PC-9 (cell line): ENCODE measurements around the gene PIK3R6. TPM values are rescaled to one million over a fixed set of nuclear protein-coding genes. Genes with fewer than 3 reads are reported as not detected.
"Not testable (repeated sequence)": the region's sequence is repeated elsewhere in the genome, so short reads cannot be mapped to it uniquely, and the experiment has no call there.

ENCODE experiments used
- BruUV-seq: library from RNA; stranded (reverse); fragments of 400-500 nt; replicated peaks from 2 replicates; lab custom pipeline; 2021; lab: Mats Ljungman, UMichigan
- CTCF ChIA-PET: fragments of 300-600 bp; sonication (Branson Sonifier 250); formaldehyde crosslinking; loops from one replicate; lab custom pipeline; 2022; ENCODE audit warnings: antibody characterized with exemption; lab: Charles Lee
- POLR2A ChIA-PET: fragments of 300-600 bp; sonication (Branson Sonifier 250); formaldehyde crosslinking; loops from one replicate; lab custom pipeline; 2022; ENCODE audit warnings: antibody characterized with exemption; ENCODE audit not compliant: unreplicated experiment; lab: Charles Lee
- DNase-seq, 2 experiments: peaks; one replicate each; pipeline versions ENCODE4 v3.0.0 to v3.0.0-alpha.2; 2015 to 2022; ENCODE audit warnings: mixed read lengths in 1 of 2
- H2AFZ ChIP-seq: fragments of 200-600 bp; sonication (generic); 2 replicates; pipeline ENCODE4 v1.8.1; 2017; ENCODE audit warnings: antibody characterized with exemption
- H3F3A ChIP-seq: fragments of 200-600 bp; sonication (generic); 2 replicates; pipeline ENCODE4 v1.8.1; 2017; ENCODE audit warnings: antibody characterized with exemption, mild to moderate bottlenecking, low read depth; ENCODE audit not compliant: insufficient read depth
- H3K27ac ChIP-seq: fragments of 200-600 bp; sonication (generic); 2 replicates; pipeline ENCODE4 v1.6.1; 2016; ENCODE audit warnings: mixed run types
- H3K27me3 ChIP-seq: fragments of 200-600 bp; sonication (generic); 2 replicates; pipeline ENCODE4 v1.6.1; 2016; ENCODE audit warnings: low read depth, mixed run types; ENCODE audit not compliant: insufficient read depth
- H3K36me3 ChIP-seq: fragments of 200-600 bp; sonication (generic); 2 replicates; pipeline ENCODE4 v1.6.1; 2016; ENCODE audit warnings: low read depth, mixed run types
- H3K4me1 ChIP-seq: fragments of 200-600 bp; sonication (generic); replicated peaks from 2 replicates; pipeline ENCODE4 v1.6.1; 2016; ENCODE audit warnings: mixed run types; ENCODE audit not compliant: insufficient read depth
- H3K4me2 ChIP-seq: fragments of 200-600 bp; sonication (generic); 2 replicates; pipeline ENCODE4 v1.6.1; 2017; ENCODE audit warnings: mixed run types
- H3K4me3 ChIP-seq: fragments of 200-600 bp; sonication (generic); 2 replicates; pipeline ENCODE4 v1.6.1; 2016; ENCODE audit warnings: mixed run types
- H3K79me2 ChIP-seq: fragments of 200-600 bp; sonication (generic); 2 replicates; pipeline ENCODE4 v1.6.1; 2017; ENCODE audit warnings: low read depth, mixed run types
- H3K9me2 ChIP-seq: fragments of 200-600 bp; sonication (generic); 2 replicates; pipeline ENCODE4 v1.8.1; 2017; ENCODE audit warnings: mild to moderate bottlenecking; ENCODE audit not compliant: insufficient read depth
- H3K9me3 ChIP-seq: fragments of 200-600 bp; sonication (generic); 2 replicates; pipeline ENCODE4 v1.8.1; 2016; ENCODE audit warnings: low read depth; ENCODE audit not compliant: insufficient read depth
- H4K20me1 ChIP-seq: fragments of 200-600 bp; sonication (generic); 2 replicates; pipeline ENCODE4 v1.8.1; 2017; ENCODE audit not compliant: insufficient read depth
- CTCF ChIP-seq: fragments of 200-600 bp; sonication (generic); conservative IDR thresholded peaks from 2 replicates; pipeline ENCODE4 v1.6.1; 2017; ENCODE audit warnings: mixed run types, antibody characterized with exemption, mild to moderate bottlenecking, moderate library complexity
- EZH2 ChIP-seq: fragments of 200-600 bp; sonication (generic); IDR thresholded peaks from 2 replicates; pipeline ENCODE4 v1.8.0; 2017; ENCODE audit warnings: antibody characterized with exemption, low read depth
- intact Hi-C: fragments of 100-400 bp; cut with micrococcal nuclease; formaldehyde crosslinking; loops from one replicate; pipeline ENCODE4 v1.10.0; 2022; ENCODE audit not compliant: unreplicated experiment
- total RNA-seq: library from RNA; stranded (reverse); gene quantifications from 2 replicates; pipeline ENCODE4 v1.2.3, GENCODE V29; 2021

Gene PIK3R6
- total RNA-seq, 1 experiment from 2014 or later: not detected

- no peaks in the 10 kb centered on the region for H3F3A ChIP-seq
- H3K4me3 ChIP-seq: no peak overlapping the region
- no peaks in the 10 kb centered on the region for H3K4me1 ChIP-seq
- no peaks in the 10 kb centered on the region for H3K36me3 ChIP-seq
- no peak overlapping the region for H3K4me2 ChIP-seq
- no peaks in the 10 kb centered on the region for H3K79me2 ChIP-seq
- no peak overlapping the region for H3K27ac ChIP-seq
- ChIA-PET CTCF (interaction anchor here (0.6 kb wide), 1 partner anchor 106 kb away, joined by 9 read pairs; no protein-coding TSS in a partner anchor), POLR2A (no interaction called here)
- no peaks in the 10 kb centered on the region for H3K9me2 ChIP-seq
- no TSS peak for BruUV-seq
- intact Hi-C loops: no loop called here
- no peak overlapping the region for H2AFZ ChIP-seq
- no peak for DNase-seq
- no peak for TF ChIP-seq CTCF
- TF ChIP-seq EZH2: no peak
- no peaks in the 10 kb centered on the region for H3K9me3 ChIP-seq
- H4K20me1 ChIP-seq: no peaks in the 10 kb centered on the region
- H3K27me3 ChIP-seq: peaks cover 43% of the 10 kb centered on the region
Measured at GRCh38 chr17:8857919-8858318, 9.6 kb downstream of the PIK3R6 start.

GRCh38 chr17:8856869-8857575 lies 10.5 kb downstream of the PIK3R6 start:
- Histone ChIP-seq H3K4me2 (no peak overlapping the region), H3K9me3 (no peaks in the 10 kb centered on the region), H3K27ac (no peak overlapping the region), H3K79me2 (no peaks in the 10 kb centered on the region), H2AFZ (no peak overlapping the region), H4K20me1 (no peaks in the 10 kb centered on the region), H3K4me1 (no peaks in the 10 kb centered on the region), H3K9me2 (no peaks in the 10 kb centered on the region), H3K36me3 (no peaks in the 10 kb centered on the region), H3F3A (no peaks in the 10 kb centered on the region), H3K27me3 (peaks cover 34% of the 10 kb centered on the region), H3K4me3 (no peak overlapping the region)
- BruUV-seq: no TSS peak
- no peak for TF ChIP-seq CTCF
- TF ChIP-seq EZH2: no peak
- ChIA-PET POLR2A (no interaction called here), CTCF (interaction anchor here (0.6 kb wide), 1 partner anchor 22 kb away, joined by 4 read pairs; no protein-coding TSS in a partner anchor)
- no peak for DNase-seq
- intact Hi-C loops: no loop called here

GRCh38 chr17:8856205-8856603 lies 11.3 kb downstream of the PIK3R6 start:
- H3K27me3 ChIP-seq: peaks cover 27% of the 10 kb centered on the region
- H2AFZ ChIP-seq, H3K9me2 ChIP-seq, POLR2A ChIA-PET, H3K9me3 ChIP-seq, H3K36me3 ChIP-seq, intact Hi-C loops, H3K4me3 ChIP-seq, BruUV-seq, H4K20me1 ChIP-seq, H3F3A ChIP-seq, H3K4me1 ChIP-seq, DNase-seq, H3K27ac ChIP-seq, H3K4me2 ChIP-seq, H3K79me2 ChIP-seq: not testable (repeated sequence)
- CTCF ChIA-PET: interaction anchor here (0.6 kb wide), 1 partner anchor 21 kb away, joined by 4 read pairs; no protein-coding TSS in a partner anchor
